H9 (cell line): ENCODE measurements around the gene NAA15. TPM values are rescaled to one million over a fixed set of nuclear protein-coding genes. Genes with fewer than 3 reads are reported as not detected.
"Not testable (repeated sequence)": the region's sequence is repeated elsewhere in the genome, so short reads cannot be mapped to it uniquely, and the experiment has no call there.

Source experiments
- DNase-seq: peaks from one replicate; pipeline ENCODE4 v3.0.0-alpha.2; 2017
- H2AFZ ChIP-seq: one replicate; pipeline ENCODE4 v1.6.1; 2013; ENCODE audit warnings: mild to moderate bottlenecking, low read length, control low read depth, moderate library complexity
- H2AK5ac ChIP-seq: 2 replicates; pipeline ENCODE4 v1.6.1; 2013; ENCODE audit warnings: low read length, control low read depth, mixed read lengths; ENCODE audit not compliant: insufficient read length
- H2BK120ac ChIP-seq: one replicate; pipeline ENCODE4 v1.6.1; 2013; ENCODE audit warnings: low read depth, mild to moderate bottlenecking, low read length, control low read depth, inconsistent platforms; ENCODE audit not compliant: poor library complexity, severe bottlenecking
- H2BK12ac ChIP-seq: 2 replicates; pipeline ENCODE4 v1.6.1; 2013; ENCODE audit warnings: low read length, control low read depth, mixed read lengths, low read depth; ENCODE audit not compliant: insufficient read length
- H2BK15ac ChIP-seq: 2 replicates; pipeline ENCODE4 v1.6.1; 2013; ENCODE audit warnings: low read depth, low read length, control low read depth
- H2BK20ac ChIP-seq: one replicate; pipeline ENCODE4 v1.6.1; 2013; ENCODE audit warnings: low read depth, mild to moderate bottlenecking, low read length, control low read depth, inconsistent platforms; ENCODE audit not compliant: poor library complexity, severe bottlenecking
- H2BK5ac ChIP-seq: 2 replicates; pipeline ENCODE4 v1.6.1; 2013; ENCODE audit warnings: low read length, control low read depth, mixed read lengths; ENCODE audit not compliant: insufficient read length
- H3K14ac ChIP-seq: 2 replicates; pipeline ENCODE4 v1.6.1; 2013; ENCODE audit warnings: low read length, control low read depth; ENCODE audit not compliant: insufficient read depth
- H3K18ac ChIP-seq: 2 replicates; pipeline ENCODE4 v1.6.1; 2013; ENCODE audit warnings: low read depth, mild to moderate bottlenecking, mixed read lengths, low read length, control low read depth; ENCODE audit not compliant: insufficient read length
- H3K23ac ChIP-seq: 2 replicates; pipeline ENCODE4 v1.6.1; 2013; ENCODE audit warnings: low read length, control low read depth, mixed read lengths, low read depth; ENCODE audit not compliant: insufficient read length
- H3K23me2 ChIP-seq: 2 replicates; pipeline ENCODE4 v1.6.1; 2013; ENCODE audit warnings: low read depth, mild to moderate bottlenecking, mixed read lengths, low read length, control low read depth; ENCODE audit not compliant: insufficient read length, poor library complexity, severe bottlenecking
- H3K27ac ChIP-seq: 2 replicates; pipeline ENCODE4 v1.5.1; 2013; ENCODE audit warnings: low read length, control low read depth, mixed read lengths, low read depth; ENCODE audit not compliant: insufficient read length
- H3K27me3 ChIP-seq: 2 replicates; pipeline ENCODE4 v1.6.1; 2013; ENCODE audit warnings: low read length, control low read depth, inconsistent platforms; ENCODE audit not compliant: insufficient read depth
- H3K4ac ChIP-seq: 2 replicates; pipeline ENCODE4 v1.6.1; 2013; ENCODE audit warnings: low read depth, mild to moderate bottlenecking, control low read depth, inconsistent platforms, low read length, moderate library complexity
- H3K4me1 ChIP-seq: 2 replicates; pipeline ENCODE4 v1.6.1; 2013; ENCODE audit warnings: low read length, control low read depth, inconsistent platforms; ENCODE audit not compliant: insufficient read depth
- H3K4me2 ChIP-seq: 2 replicates; pipeline ENCODE4 v1.6.1; 2013; ENCODE audit warnings: low read length, control low read depth, mixed read lengths; ENCODE audit not compliant: insufficient read length, insufficient read depth
- H3K56ac ChIP-seq: 2 replicates; pipeline ENCODE4 v1.6.1; 2013; ENCODE audit warnings: low read depth, mild to moderate bottlenecking, mixed read lengths, low read length, control low read depth; ENCODE audit not compliant: insufficient read length
- H3K79me1 ChIP-seq: 2 replicates; pipeline ENCODE4 v1.6.1; 2013; ENCODE audit warnings: low read depth, mild to moderate bottlenecking, moderate library complexity, low read length, control low read depth, inconsistent platforms; ENCODE audit not compliant: insufficient read depth, poor library complexity, severe bottlenecking
- H3K79me2 ChIP-seq: 2 replicates; pipeline ENCODE4 v1.6.1; 2013; ENCODE audit warnings: low read length, control low read depth, inconsistent platforms; ENCODE audit not compliant: insufficient read depth
- H3K9ac ChIP-seq: 2 replicates; pipeline ENCODE4 v1.6.1; 2013; ENCODE audit warnings: low read length, control low read depth, mixed read lengths; ENCODE audit not compliant: insufficient read length; ENCODE audit errors: extremely low read depth
- H3K9me3 ChIP-seq: one replicate; pipeline ENCODE4 v1.6.1; 2013; ENCODE audit warnings: low read depth, low read length, inconsistent platforms; ENCODE audit not compliant: control insufficient read depth
- H3T11ph ChIP-seq: one replicate; pipeline ENCODE4 v1.6.1; 2013; ENCODE audit warnings: mild to moderate bottlenecking, low read length, control low read depth, inconsistent platforms
- H4K20me1 ChIP-seq: one replicate; pipeline ENCODE4 v1.6.1; 2013; ENCODE audit not compliant: control insufficient read depth, insufficient read length, insufficient read depth
- H4K5ac ChIP-seq: 2 replicates; pipeline ENCODE4 v1.6.1; 2013; ENCODE audit warnings: low read depth, mild to moderate bottlenecking, mixed read lengths, low read length, control low read depth; ENCODE audit not compliant: insufficient read length
- H4K8ac ChIP-seq: replicated peaks from 2 replicates; pipeline ENCODE4 v1.6.1; 2013; ENCODE audit warnings: low read length, control low read depth, mixed read lengths, low read depth; ENCODE audit not compliant: insufficient read length
- H4K91ac ChIP-seq: 2 replicates; pipeline ENCODE4 v1.6.1; 2013; ENCODE audit warnings: low read depth, mild to moderate bottlenecking, moderate library complexity, mixed read lengths, low read length, control low read depth; ENCODE audit not compliant: insufficient read length
- H3K27ac Mint-ChIP-seq, 3 experiments: 2 replicates in 2 of 3; 3 replicates in 1 of 3; pipeline ENCODE4 v1.8.0; 2020 to 2021; ENCODE audit warnings: mixed read lengths in 3 of 3, mild to moderate bottlenecking in 1 of 3, moderate library complexity in 1 of 3
- H3K27me3 Mint-ChIP-seq: 2 replicates; pipeline ENCODE4 v1.8.0; 2021; ENCODE audit warnings: low read depth, mild to moderate bottlenecking, moderate library complexity, mixed read lengths
- H3K36me3 Mint-ChIP-seq, 3 experiments: 2 replicates in 2 of 3; 3 replicates in 1 of 3; pipeline ENCODE4 v1.8.0; 2020 to 2021; ENCODE audit warnings: low read depth in 3 of 3, mixed read lengths in 3 of 3; ENCODE audit not compliant: insufficient read depth in 1 of 3
- H3K4me1 Mint-ChIP-seq, 2 experiments: 2 replicates each; pipeline ENCODE4 v1.8.0; 2020; ENCODE audit warnings: mixed read lengths in 2 of 2
- H3K4me3 Mint-ChIP-seq, 2 experiments: 2 replicates in 1 of 2; 3 replicates in 1 of 2; pipeline ENCODE4 v1.8.0; 2020 to 2021; ENCODE audit warnings: mild to moderate bottlenecking in 2 of 2, mixed read lengths in 2 of 2, moderate library complexity in 1 of 2
- H3K9me3 Mint-ChIP-seq, 2 experiments: 2 replicates in 1 of 2; 3 replicates in 1 of 2; pipeline ENCODE4 v1.8.0; 2020; ENCODE audit warnings: mild to moderate bottlenecking in 2 of 2, mixed read lengths in 2 of 2, moderate library complexity in 1 of 2
- CTCF ChIP-seq: fragments of 200-600 bp; sonication (generic); conservative IDR thresholded peaks from 3 replicates; pipeline ENCODE4 v1.8.0; 2021; ENCODE audit warnings: antibody characterized with exemption, mild to moderate bottlenecking
- WGBS: extraction: QIAGEN DNeasy Blood & Tissue Kit; methylation state at CpG from one replicate; pipeline ENCODE4 v1.1.7; 2013; ENCODE audit warnings: missing lambda C conversion rate, low lambda C conversion rate, mixed read lengths; ENCODE audit not compliant: insufficient read length; ENCODE audit errors: extremely low coverage; 5-methylcytosine and 5-hydroxymethylcytosine counted together
- total RNA-seq: library from RNA; stranded (reverse); gene quantifications from 2 replicates; pipeline ENCODE4 v1.2.1, GENCODE V29; 2021

The NAA15 gene
- total RNA-seq, 1 experiment from 2014 or later: 115 TPM

DNA sequence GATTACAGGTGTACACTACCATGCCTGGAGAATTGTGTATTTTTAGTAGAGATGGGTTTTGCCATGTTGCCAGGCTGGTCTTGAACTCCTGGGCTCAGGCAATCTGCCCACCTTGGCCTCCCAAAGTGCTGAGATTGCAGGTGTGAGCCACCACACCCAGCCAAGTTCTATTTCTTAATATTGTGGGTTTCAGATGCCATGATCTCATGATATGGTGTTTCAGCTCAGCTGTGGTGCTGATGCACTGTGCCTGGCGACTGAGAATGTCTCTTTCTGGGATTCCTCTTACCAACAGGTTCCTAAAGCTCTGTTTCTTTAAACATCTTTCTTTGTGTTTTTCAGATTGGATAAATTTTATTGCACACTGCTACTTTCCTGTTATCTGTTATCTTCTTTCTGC is 18.3 kb downstream of the NAA15 start:
- Mint-ChIP-seq H3K36me3 (peaks cover 18 to 30% (median 23%) of the 10 kb centered on the region in 3 experiments), H3K4me3 (no peak overlapping the region), H3K9me3 (peaks cover 7 to 11% of the 10 kb centered on the region in 2 experiments; a peak in 4 of 5 replicates), H3K4me1 (peaks cover 46 to 52% of the 10 kb centered on the region in 2 experiments), H3K27ac (peak overlapping the region in 2 of 3 experiments; percentile 45 to 59; a peak in 2 of 7 replicates), H3K27me3 (no peaks in the 10 kb centered on the region)
- TF ChIP-seq CTCF: no peak
- H3K27ac ChIP-seq: no peak overlapping the region
- H2BK15ac ChIP-seq: no peak overlapping the region
- H3K79me2 ChIP-seq: peaks cover 61% of the 10 kb centered on the region; the same call in 1 of the 2 replicates
- no peak overlapping the region for H2BK120ac ChIP-seq
- H3K23ac ChIP-seq: no peak overlapping the region
- no peak overlapping the region for H3K56ac ChIP-seq
- no peak overlapping the region for H3T11ph ChIP-seq
- H4K5ac ChIP-seq: no peak overlapping the region
- H3K18ac ChIP-seq: no peak overlapping the region
- no peaks in the 10 kb centered on the region for H3K23me2 ChIP-seq
- no peak overlapping the region for H2BK5ac ChIP-seq
- H2AK5ac ChIP-seq: no peak overlapping the region
- H4K8ac ChIP-seq: no peak overlapping the region
- H2BK20ac ChIP-seq: no peak overlapping the region
- H3K4ac ChIP-seq: no peak overlapping the region
- H3K9ac ChIP-seq: no peak overlapping the region
- no peak overlapping the region for H2AFZ ChIP-seq
- no peak for DNase-seq
- no peaks in the 10 kb centered on the region for H3K9me3 ChIP-seq
- no CpG with 5 or more reads among the region's 1 CpG for WGBS
- H3K4me1 ChIP-seq: no peaks in the 10 kb centered on the region; the same call in 1 of the 2 replicates
- H4K20me1 ChIP-seq: no peaks in the 10 kb centered on the region
- no peak overlapping the region for H4K91ac ChIP-seq
- H2BK12ac ChIP-seq: no peak overlapping the region
- no peaks in the 10 kb centered on the region for H3K79me1 ChIP-seq
- H3K14ac ChIP-seq: no peak overlapping the region
- H3K27me3 ChIP-seq: no peaks in the 10 kb centered on the region
- H3K4me2 ChIP-seq: no peak overlapping the region

DNA sequence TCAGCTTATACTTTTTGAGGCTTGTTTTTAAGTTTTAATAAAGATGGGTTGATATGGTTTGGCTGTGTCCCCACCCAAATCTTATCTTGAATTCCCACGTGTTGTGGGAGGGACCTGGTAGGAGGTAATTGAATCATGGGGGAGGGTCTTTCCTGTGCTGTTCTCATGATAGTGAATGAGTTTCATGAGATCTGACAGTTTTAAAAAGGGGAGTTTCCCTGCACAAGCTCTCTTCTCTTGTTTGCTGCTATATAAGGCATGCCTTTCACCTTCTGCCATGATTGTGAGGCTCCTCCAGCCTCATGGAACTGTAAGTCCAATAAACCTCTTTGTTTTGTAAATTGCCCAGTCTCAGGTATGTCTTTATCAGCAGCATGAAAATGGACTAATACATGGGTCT is 20.8 kb downstream of the NAA15 start:
- not testable (repeated sequence) for H2AK5ac ChIP-seq, H3K4me1 ChIP-seq, H2BK5ac ChIP-seq, H2BK120ac ChIP-seq, H4K20me1 ChIP-seq, H3T11ph ChIP-seq, H3K79me1 ChIP-seq, H3K27me3 ChIP-seq, H3K27ac ChIP-seq, H3K18ac ChIP-seq, H4K8ac ChIP-seq, H3K4me3 Mint-ChIP-seq, H3K4me2 ChIP-seq, H3K23me2 ChIP-seq, H2BK15ac ChIP-seq, H3K9ac ChIP-seq, H4K5ac ChIP-seq, H3K14ac ChIP-seq, H3K9me3 ChIP-seq, DNase-seq, H3K4ac ChIP-seq, H2BK20ac ChIP-seq, H2AFZ ChIP-seq, H4K91ac ChIP-seq, H3K27me3 Mint-ChIP-seq, H2BK12ac ChIP-seq, H3K23ac ChIP-seq, H3K56ac ChIP-seq
- Mint-ChIP-seq H3K9me3 (peaks cover 7 to 11% of the 10 kb centered on the region in 2 experiments; a peak in 4 of 5 replicates), H3K36me3 (peaks cover 20 to 32% (median 25%) of the 10 kb centered on the region in 3 experiments), H3K27ac (peak overlapping the region in 2 of 3 experiments; percentile 42 to 73; a peak in 3 of 7 replicates), H3K4me1 (peaks cover 40 to 43% of the 10 kb centered on the region in 2 experiments)
- H3K79me2 ChIP-seq: peaks cover 55% of the 10 kb centered on the region; the same call in 1 of the 2 replicates
- WGBS: no CpG with 5 or more reads among the region's 1 CpG
